Muscle layer of duodenum (tissue), 2 donors: ENCODE results near the gene PI4KA.
"Not testable (repeated sequence)": the region's sequence is repeated elsewhere in the genome, so short reads cannot be mapped to it uniquely, and the experiment has no call there.

ENCODE experiments used
- H3K27ac ChIP-seq: one replicate; pipeline ENCODE4 v1.7.0; 2013; ENCODE audit warnings: mild to moderate bottlenecking, low read length
- H3K27me3 ChIP-seq: one replicate; pipeline ENCODE4 v1.7.0; 2013; ENCODE audit warnings: low read depth, mild to moderate bottlenecking, control low read depth, low read length
- H3K36me3 ChIP-seq, 2 donors: one replicate each; pipeline ENCODE4 v1.7.0; 2013; ENCODE audit warnings: low read length in 2 of 2, control low read depth in 1 of 2, mild to moderate bottlenecking in 1 of 2; ENCODE audit not compliant: insufficient read depth in 2 of 2, control insufficient read depth in 1 of 2
- H3K4me1 ChIP-seq, 2 donors: one replicate each; pipeline ENCODE4 v1.7.0; 2013; ENCODE audit warnings: low read length in 2 of 2, mild to moderate bottlenecking in 2 of 2, control low read depth in 1 of 2, moderate library complexity in 1 of 2; ENCODE audit not compliant: insufficient read depth in 2 of 2, control insufficient read depth in 1 of 2
- H3K4me3 ChIP-seq, 2 donors: one replicate each; pipeline ENCODE4 v1.7.0; 2013; ENCODE audit warnings: low read length in 2 of 2, low read depth in 1 of 2, mild to moderate bottlenecking in 1 of 2
- H3K9me3 ChIP-seq, 2 donors: one replicate each; pipeline ENCODE4 v1.7.0; 2013; ENCODE audit warnings: low read length in 2 of 2, control low read depth in 1 of 2, mild to moderate bottlenecking in 1 of 2; ENCODE audit not compliant: control insufficient read depth in 1 of 2
- donor health status: healthy.

Gene PI4KA

DNA sequence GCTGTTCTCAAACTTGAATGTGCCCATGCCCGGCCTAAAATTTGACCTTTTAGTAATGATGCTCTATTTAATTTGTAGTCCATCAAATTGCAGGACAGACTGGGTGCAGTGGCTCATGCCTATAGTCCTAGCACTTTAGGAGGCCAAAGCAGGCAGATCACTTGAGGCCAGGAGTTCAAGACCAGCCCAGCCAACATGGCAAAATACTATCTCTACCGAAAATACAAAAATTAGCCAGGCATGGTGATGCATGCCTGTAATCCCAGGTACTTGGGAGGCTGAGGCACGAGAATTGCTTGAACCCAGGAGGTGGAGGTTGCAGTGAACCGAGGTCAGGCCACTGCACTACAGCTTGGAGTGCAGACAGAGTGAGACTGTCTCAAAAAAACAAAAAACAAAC is 33.4 kb downstream of the PI4KA start:
- H3K4me3 ChIP-seq, H3K27ac ChIP-seq, H3K9me3 ChIP-seq, H3K27me3 ChIP-seq, H3K4me1 ChIP-seq: not testable (repeated sequence)
- H3K36me3 ChIP-seq: peaks cover 23 to 36% of the 10 kb centered on the region in 2 donors

DNA sequence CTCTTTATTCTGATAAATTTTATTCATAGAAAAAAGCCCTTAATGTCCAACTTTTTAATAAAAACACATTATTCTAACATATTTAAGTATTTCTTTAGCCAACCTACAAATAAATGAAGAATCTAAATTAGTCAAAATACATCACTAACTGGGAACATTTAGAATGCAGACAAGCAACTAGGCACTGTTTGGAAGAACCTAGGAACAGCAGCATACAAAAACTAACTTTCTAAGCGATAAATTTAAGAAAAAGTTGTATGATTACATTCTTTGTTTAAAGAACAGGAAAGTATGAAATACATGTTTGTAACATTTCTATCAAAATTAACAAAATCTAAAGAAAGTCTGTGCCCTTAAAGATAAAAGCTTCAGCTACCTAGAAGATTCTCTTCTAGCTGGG is 35.3 kb downstream of the PI4KA start:
- no peaks in the 10 kb centered on the region for H3K27me3 ChIP-seq
- H3K36me3 ChIP-seq: peaks cover 42 to 50% of the 10 kb centered on the region in 2 donors
- no peaks in the 10 kb centered on the region for H3K4me1 ChIP-seq
- H3K4me3 ChIP-seq: no peak overlapping the region
- H3K9me3 ChIP-seq: no peaks in the 10 kb centered on the region
- H3K27ac ChIP-seq: no peak overlapping the region

DNA sequence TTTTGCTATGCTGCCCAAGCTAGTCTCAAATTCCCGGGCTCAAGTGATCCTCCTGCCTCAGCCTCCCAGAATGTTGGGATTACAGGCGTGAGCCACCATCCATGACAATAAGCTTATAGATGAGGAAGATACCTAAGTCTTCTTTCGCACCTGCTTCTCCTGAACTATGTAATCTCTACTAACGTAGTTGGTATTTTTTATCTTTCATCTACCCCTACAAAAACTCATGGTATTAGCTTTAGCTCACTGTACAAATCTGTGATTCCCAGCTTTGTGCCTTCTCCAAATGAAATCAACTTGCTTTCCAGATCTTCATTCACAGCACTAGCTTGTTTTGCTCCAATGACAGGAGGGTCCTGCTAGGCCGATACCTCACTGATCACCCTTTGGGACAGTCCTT is 36.4 kb downstream of the PI4KA start:
- no peak overlapping the region for H3K4me3 ChIP-seq
- no peak overlapping the region for H3K27ac ChIP-seq
- no peaks in the 10 kb centered on the region for H3K27me3 ChIP-seq
- no peaks in the 10 kb centered on the region for H3K4me1 ChIP-seq
- no peaks in the 10 kb centered on the region for H3K9me3 ChIP-seq
- H3K36me3 ChIP-seq: peaks cover 44 to 56% of the 10 kb centered on the region in 2 donors

DNA sequence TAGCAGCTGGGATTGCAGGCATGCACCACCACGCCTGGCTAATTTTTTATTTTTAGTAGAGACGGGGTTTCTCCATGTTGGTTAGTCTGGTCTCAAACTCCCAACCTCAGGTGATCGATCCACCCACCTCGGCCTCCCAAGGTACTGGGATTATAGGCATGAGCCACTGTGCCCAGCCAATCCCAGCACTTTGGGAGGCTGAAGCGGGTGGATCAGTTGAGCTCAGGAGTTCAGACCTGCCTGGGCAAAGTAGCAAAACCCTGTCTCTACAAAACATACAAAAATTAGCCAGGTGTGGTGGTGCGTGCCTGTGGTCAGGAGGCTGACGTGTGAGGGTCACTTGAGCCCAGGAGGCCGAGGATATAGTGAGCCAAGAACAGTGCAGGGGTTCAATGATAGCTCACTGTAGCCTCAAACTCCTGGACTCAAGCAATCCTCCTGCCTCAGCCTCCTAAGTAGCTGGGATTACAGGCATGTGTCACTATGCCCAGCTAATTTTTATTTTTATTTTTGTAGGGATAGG is 36.8 kb downstream of the PI4KA start:
- H3K27me3 ChIP-seq, H3K4me3 ChIP-seq, H3K9me3 ChIP-seq, H3K27ac ChIP-seq, H3K4me1 ChIP-seq: not testable (repeated sequence)
- peaks cover 48 to 61% of the 10 kb centered on the region in 2 donors for H3K36me3 ChIP-seq

DNA sequence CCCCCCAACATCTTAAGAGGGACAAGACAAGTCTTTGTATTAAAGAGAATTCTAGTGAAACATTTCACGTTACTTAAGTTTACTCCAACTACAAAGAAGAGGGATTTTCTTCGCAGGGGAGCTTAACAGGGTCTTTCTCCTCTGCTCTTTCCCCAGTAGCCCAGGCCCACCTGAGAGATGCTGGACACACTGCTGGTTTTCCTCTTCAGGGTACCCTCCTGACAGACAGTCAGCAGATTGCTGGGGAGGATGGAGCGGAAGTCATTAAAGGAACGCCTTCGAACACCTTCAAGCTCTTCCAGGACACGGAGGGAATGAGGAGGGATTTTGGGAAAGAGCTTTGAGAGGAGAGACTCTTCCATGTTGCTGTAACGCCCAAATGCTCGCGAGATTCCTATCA is 39.1 kb downstream of the PI4KA start:
- Histone ChIP-seq H3K9me3 (no peaks in the 10 kb centered on the region), H3K27me3 (no peaks in the 10 kb centered on the region), H3K4me3 (no peak overlapping the region), H3K27ac (no peak overlapping the region), H3K4me1 (no peaks in the 10 kb centered on the region), H3K36me3 (peaks cover 49 to 69% of the 10 kb centered on the region in 2 donors)

DNA sequence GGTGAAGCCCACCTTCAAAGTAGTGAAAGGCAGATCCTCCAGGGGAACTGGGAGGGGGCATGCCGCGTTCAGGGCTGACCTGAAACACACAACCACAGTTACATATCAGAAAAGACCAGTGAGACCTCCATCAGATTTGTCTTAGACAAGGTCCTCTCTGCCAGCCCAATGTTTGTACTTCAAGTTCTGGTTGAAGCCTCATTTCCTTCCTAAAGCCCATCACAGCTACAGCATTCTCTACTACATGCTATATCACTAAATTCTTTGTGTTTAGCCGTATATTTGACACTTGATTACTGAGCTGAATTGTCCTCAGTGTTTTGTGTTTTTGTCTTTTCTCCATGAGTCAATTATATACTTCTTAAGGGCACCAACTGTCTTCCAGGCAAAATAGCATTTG is 40.1 kb downstream of the PI4KA start:
- H3K27me3 ChIP-seq: no peaks in the 10 kb centered on the region
- H3K4me1 ChIP-seq: no peaks in the 10 kb centered on the region
- peaks cover 46 to 72% of the 10 kb centered on the region in 2 donors for H3K36me3 ChIP-seq
- H3K4me3 ChIP-seq: no peak overlapping the region
- H3K27ac ChIP-seq: no peak overlapping the region
- H3K9me3 ChIP-seq: no peaks in the 10 kb centered on the region

DNA sequence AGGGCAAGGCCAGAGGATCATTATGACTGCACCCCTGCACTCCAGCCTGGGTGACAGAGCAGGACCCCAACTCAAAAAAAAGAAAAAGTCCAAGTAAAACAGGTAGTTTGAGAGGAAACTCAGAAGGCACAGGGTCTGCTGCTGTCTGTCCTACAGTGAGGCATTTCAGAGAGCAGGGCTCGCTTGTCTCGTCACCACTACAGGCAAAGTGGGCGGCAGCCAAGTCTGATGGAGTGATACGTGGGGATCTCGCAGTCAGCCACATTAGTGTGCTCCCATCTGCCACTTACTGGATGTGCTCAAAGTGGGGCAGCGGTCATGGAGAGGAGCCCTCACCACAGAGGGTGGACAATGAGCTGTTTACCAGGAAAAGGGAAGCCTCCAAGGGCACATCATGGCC is 42.1 kb downstream of the PI4KA start:
- Histone ChIP-seq H3K4me1 (no peaks in the 10 kb centered on the region), H3K27me3 (no peaks in the 10 kb centered on the region), H3K9me3 (no peaks in the 10 kb centered on the region), H3K27ac (no peak overlapping the region), H3K36me3 (peaks cover 53 to 72% of the 10 kb centered on the region in 2 donors), H3K4me3 (no peak overlapping the region)

DNA sequence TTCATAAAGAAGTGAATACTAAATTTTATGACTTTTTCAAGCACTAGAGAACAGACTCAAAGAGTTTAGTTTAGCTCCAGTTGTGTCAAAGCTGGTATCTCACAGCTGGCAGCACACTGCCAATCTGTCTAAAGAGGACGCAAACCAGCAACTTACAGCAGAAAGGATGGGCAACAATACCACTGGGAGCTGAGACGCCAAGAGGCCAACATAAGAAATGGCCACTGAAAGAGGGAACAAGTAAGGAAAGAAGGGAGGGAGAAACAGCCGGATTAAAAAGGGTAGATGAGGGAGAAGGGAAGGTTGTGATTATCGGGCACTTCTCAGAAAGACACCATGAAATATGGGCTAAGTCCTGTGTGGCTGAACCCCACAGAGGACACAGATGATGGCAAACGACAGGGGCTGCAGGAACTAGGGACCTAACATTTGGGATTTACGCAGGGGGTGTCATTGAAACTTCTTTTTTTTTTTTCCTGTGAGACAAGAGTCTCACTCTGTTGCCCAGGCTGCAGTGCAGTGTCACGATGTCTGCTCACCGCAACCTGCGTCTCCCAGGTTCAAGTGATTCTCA is 43.0 kb downstream of the PI4KA start:
- Histone ChIP-seq H3K4me1 (no peaks in the 10 kb centered on the region), H3K36me3 (peaks cover 56 to 79% of the 10 kb centered on the region in 2 donors)

DNA sequence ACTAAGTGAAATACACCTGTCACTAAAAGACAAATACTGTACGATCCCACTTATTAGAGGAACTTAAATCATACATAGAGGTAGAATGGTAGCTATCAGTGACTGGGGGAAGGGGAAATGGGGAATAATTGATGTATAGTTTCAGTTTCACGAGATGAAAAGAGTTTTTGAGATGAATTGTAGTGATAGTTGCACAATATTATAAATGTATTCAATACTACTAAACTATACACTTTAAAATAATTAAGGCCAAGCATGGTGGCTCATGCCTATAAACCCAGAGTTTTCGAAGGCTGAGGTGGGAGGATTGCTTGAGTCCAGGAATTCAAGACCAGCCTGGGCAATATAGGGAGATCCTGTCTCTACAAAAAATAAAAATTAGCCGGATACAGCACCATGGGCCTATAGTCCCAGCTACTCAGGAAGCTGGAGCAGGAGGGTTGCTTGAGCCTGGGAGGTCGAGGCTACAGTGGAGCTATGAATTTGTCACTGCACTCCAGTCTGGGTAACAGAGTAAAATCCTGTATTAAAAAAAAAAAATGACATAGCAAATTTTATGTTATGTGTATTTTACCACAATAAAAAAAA is 44.3 kb downstream of the PI4KA start:
- H3K9me3 ChIP-seq: no peaks in the 10 kb centered on the region
- H3K36me3 ChIP-seq: peaks cover 54 to 80% of the 10 kb centered on the region in 2 donors
- H3K4me3 ChIP-seq: no peak overlapping the region
- H3K4me1 ChIP-seq: no peaks in the 10 kb centered on the region
- no peaks in the 10 kb centered on the region for H3K27me3 ChIP-seq
- H3K27ac ChIP-seq: no peak overlapping the region

More for the DNA sequence above, 43.0 kb downstream of the PI4KA start:
- no peak overlapping the region for H3K4me3 ChIP-seq
- H3K27me3 ChIP-seq: no peaks in the 10 kb centered on the region
- H3K9me3 ChIP-seq: no peaks in the 10 kb centered on the region
- no peak overlapping the region for H3K27ac ChIP-seq

DNA sequence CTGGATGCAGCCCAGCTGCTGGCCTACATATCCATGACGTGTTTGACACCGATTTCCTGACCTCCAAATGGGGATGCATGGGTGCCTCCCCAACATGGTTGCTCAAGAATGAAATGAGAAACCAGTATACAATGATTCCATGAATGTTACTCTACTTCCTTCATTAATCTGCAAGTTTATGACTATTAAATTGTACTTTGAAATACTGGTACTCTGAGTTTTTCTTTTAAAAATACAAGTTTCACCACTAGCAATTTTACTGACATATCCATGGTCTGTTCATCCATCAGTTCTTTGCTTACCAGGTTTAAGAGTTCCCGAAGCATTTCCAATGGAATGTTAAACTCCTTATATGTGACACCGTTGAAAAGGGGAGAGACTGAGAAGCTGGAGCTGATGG is 45.6 kb downstream of the PI4KA start:
- no peaks in the 10 kb centered on the region for H3K27me3 ChIP-seq
- no peak overlapping the region for H3K27ac ChIP-seq
- H3K36me3 ChIP-seq: peaks cover 48 to 79% of the 10 kb centered on the region in 2 donors
- H3K9me3 ChIP-seq: no peaks in the 10 kb centered on the region
- H3K4me1 ChIP-seq: no peaks in the 10 kb centered on the region
- H3K4me3 ChIP-seq: no peak overlapping the region

DNA sequence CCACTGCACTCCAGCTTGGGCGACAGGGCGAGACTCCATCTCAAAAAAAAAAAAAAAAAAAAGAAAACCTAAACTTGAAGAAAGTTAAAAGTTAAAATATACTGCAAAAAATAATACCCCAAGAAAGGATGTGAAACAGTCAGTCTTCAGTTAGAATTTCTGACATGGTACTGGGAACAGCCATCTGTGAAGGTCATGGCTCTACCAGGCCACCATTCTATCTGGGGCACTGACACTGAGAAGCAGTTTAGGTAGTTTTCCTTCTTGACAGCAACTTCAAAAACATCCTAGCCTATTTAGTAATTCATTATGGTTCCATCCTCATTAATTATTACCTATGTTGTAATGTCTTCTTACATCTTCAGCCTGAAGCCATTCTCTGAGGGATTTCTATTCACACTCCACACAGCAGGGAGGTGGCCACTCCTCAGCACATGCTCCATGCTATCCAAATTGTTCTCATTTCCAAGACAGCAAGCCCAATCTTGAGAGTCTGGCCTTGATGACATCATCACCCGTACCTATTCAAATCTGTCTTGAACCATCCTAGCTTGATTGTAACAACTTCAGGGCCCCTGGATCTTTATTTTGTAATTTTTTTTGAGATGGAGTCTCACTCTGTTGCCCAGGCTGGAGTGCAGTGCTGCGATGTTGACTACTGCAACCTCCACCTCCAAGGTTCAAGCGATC is 46.5 kb downstream of the PI4KA start:
- H3K36me3 ChIP-seq: peaks cover 51 to 78% of the 10 kb centered on the region in 2 donors

More for the DNA sequence above, 46.5 kb downstream of the PI4KA start:
- Histone ChIP-seq H3K27me3 (no peaks in the 10 kb centered on the region), H3K4me3 (no peak overlapping the region), H3K9me3 (no peaks in the 10 kb centered on the region), H3K27ac (no peak overlapping the region), H3K4me1 (no peaks in the 10 kb centered on the region)
